Measurements from ENCODE around the gene TBXA2R.

DNA sequence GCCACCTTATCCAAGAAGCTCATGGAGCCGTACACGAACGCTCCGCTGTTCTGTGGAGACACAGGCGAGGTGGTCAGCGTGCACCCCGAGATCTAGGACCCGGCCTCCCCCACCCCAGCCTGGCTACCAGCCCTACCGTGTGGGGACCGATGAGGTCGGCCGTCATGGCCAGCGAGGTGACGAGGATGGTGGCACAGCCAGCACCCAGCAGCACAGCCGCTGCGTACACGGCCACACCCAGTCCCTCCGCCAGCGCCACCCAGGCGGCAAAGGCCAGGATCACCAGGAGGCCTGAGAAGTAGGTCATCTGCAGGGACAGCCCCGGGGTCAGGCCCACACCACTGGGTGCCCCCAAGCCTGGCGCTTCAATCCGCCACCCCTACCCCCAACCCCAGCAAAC, 60.6 kb downstream of the TBXA2R start:
- TF ChIP-seq, protein P1, sequence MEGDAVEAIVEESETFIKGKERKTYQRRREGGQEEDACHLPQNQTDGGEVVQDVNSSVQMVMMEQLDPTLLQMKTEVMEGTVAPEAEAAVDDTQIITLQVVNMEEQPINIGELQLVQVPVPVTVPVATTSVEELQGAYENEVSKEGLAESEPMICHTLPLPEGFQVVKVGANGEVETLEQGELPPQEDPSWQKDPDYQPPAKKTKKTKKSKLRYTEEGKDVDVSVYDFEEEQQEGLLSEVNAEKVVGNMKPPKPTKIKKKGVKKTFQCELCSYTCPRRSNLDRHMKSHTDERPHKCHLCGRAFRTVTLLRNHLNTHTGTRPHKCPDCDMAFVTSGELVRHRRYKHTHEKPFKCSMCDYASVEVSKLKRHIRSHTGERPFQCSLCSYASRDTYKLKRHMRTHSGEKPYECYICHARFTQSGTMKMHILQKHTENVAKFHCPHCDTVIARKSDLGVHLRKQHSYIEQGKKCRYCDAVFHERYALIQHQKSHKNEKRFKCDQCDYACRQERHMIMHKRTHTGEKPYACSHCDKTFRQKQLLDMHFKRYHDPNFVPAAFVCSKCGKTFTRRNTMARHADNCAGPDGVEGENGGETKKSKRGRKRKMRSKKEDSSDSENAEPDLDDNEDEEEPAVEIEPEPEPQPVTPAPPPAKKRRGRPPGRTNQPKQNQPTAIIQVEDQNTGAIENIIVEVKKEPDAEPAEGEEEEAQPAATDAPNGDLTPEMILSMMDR (IDR thresholded peaks at IDR 0.05) = no peak
- TF ChIP-seq POLR2AphosphoS5 (IDR thresholded peaks at IDR 0.05) = no peak
- TF ChIP-seq POLR2A (IDR thresholded peaks at IDR 0.05) = no peak

All from transverse colon (tissue), 4 donors.